Measurements from ENCODE around the gene KLHL1. TPM values are rescaled to one million over a fixed set of nuclear protein-coding genes. Genes with fewer than 3 reads are reported as not detected.

KLHL1 gene
- total and polyA plus RNA-seq, 5 experiments from 2014 or later = not detected

DNA sequence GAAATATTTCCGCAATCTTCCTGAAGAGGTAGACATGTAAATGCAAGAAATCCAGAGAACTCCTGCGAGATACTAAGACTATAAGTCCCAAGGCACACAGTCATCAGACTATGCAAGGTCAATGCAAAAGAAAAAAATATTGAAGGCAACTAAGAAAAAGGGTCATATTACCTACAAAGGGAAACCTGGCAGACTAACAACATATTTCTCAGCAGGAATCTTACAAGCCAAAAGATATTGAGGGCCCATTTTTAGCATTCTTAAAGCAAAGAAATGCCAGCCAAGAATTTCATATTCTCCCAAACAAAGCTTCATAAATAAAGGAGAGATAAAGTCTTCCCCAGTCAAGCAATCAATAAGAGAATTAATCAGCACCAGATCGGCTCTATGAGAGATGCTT, 299.1 kb downstream of the KLHL1 start:
- peaks cover 6 to 40% (median 21%) of the 10 kb centered on the region in 9 donors for H3K9me3 Mint-ChIP-seq
- no peaks in the 10 kb centered on the region for H3K4me1 Mint-ChIP-seq
- ATAC-seq (no peak), DNase-seq (no peak)
- H3K36me3 Mint-ChIP-seq = peaks cover 0 to 4% (median 0%) of the 10 kb centered on the region in 3 donors
- no peaks in the 10 kb centered on the region for H3K27me3 Mint-ChIP-seq
- no peak overlapping the region for H3K4me3 Mint-ChIP-seq
- no peak overlapping the region for H3K27ac Mint-ChIP-seq
- POLR2A ChIA-PET = no interaction called here

DNA sequence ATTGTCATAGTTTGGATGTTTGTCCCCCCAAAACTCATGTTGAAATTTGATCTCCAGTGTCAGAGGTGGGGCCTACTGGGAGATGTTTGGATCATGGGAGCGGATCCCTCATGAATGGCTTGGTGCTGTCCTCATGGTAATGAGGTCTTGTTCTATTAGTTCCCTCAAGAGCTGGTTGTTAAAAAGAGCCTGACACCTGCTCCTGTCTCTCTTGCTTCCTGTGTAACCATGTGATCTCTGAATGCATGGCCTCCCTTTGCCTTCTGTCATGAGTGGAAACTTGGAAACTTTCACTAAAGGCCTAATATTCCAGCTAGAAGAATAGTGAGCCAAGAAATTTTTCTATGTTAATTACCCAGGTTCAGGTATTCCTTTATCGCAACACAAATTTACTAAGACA, 312.0 kb downstream of the KLHL1 start:
- no peak for ATAC-seq

DNA sequence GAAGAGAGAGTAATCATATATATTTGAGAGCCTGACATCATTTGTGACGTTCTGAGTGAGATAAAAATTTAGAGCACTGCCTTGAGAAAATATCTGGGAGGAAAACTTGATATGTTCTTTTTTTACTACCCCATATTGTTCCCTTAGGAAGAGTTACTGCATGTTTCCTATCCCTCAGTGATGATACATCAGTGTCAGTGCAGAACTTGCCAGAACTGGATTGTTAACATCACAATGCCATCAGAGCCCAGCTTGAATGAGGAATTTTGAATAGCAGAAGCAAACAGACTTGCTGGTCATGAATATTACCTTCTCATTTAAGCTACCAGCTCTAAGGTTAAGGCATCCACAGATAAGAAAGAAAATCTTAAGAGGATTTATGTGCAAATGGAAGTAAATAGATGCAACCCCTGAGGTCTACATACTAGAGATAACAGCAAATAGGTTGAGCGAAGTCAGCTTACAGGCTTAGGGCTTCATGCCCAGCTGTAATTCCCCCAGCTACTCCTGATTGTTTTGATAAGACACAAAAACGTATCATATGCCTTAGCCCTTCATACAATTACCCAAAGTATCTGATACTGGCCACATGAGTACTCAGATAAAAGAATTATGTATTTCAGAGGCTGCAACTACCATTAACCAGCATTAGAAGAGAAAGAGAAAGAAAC, 314.3 kb downstream of the KLHL1 start:
- Mint-ChIP-seq H3K36me3 (no peaks in the 10 kb centered on the region), H3K27me3 (no peaks in the 10 kb centered on the region), H3K9me3 (peaks cover 0 to 16% (median 2%) of the 10 kb centered on the region in 9 donors), H3K4me1 (no peaks in the 10 kb centered on the region), H3K27ac (no peak overlapping the region), H3K4me3 (no peak overlapping the region)
- DNase-seq = no peak
- POLR2A ChIA-PET = no interaction called here
- no peak for ATAC-seq

More for the DNA sequence above, 312.0 kb downstream of the KLHL1 start:
- POLR2A ChIA-PET = no interaction called here
- Mint-ChIP-seq H3K4me1 (no peaks in the 10 kb centered on the region), H3K36me3 (no peaks in the 10 kb centered on the region), H3K27me3 (no peaks in the 10 kb centered on the region), H3K4me3 (no peak overlapping the region), H3K9me3 (peaks cover 0 to 15% (median 2%) of the 10 kb centered on the region in 9 donors), H3K27ac (no peak overlapping the region)
- DNase-seq = no peak

DNA sequence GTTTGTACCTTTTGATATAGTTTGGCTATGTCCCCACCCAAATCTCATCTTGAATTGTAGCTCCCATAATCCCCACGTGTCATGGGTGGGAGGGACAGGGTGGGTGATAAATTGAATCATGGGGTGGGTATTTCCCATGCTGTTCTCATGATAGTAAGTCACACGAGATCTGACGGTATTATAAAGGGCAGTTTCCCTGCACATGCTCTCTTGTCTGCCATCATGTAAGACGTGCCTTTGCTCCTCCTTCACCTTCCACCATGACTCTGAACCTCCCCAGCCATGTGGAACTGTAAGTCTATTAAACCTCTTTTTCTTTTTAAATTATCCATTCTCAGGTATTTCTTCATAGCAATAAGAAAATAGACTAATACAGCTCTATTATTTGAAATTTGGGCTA, 331.3 kb downstream of the KLHL1 start:
- Mint-ChIP-seq H3K27ac (no peak overlapping the region), H3K36me3 (no peaks in the 10 kb centered on the region), H3K27me3 (no peaks in the 10 kb centered on the region), H3K4me3 (no peak overlapping the region), H3K4me1 (no peaks in the 10 kb centered on the region), H3K9me3 (peaks cover 2 to 17% (median 4%) of the 10 kb centered on the region in 9 donors)
- DNase-seq (no peak), ATAC-seq (no peak)
- POLR2A ChIA-PET = no interaction called here

DNA sequence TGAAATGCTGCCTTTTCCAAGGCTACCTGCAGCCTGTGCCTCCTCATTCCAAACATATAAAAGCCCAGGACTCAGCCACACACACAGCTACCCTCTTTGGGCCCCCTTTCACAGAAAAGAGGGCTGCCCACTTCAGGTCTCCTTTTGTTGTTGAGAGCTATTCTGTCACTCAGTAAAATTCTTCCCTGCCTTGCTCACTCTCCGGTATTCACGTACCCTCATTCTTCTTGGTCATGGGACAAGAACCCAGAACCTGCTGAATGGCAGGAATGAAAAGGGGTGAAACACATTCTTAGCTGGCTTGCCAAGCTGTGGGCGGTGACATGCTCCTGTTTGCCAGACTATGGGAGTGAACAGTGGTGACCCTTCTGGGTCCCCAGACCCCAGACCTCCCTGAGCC, 338.6 kb downstream of the KLHL1 start:
- DNase-seq = no peak
- Mint-ChIP-seq H3K4me1 (no peaks in the 10 kb centered on the region), H3K27me3 (no peaks in the 10 kb centered on the region), H3K9me3 (peaks cover 0 to 17% (median 7%) of the 10 kb centered on the region in 9 donors), H3K27ac (no peak overlapping the region), H3K4me3 (no peak overlapping the region), H3K36me3 (no peaks in the 10 kb centered on the region)
- POLR2A ChIA-PET = no interaction called here
- ATAC-seq = no peak

DNA sequence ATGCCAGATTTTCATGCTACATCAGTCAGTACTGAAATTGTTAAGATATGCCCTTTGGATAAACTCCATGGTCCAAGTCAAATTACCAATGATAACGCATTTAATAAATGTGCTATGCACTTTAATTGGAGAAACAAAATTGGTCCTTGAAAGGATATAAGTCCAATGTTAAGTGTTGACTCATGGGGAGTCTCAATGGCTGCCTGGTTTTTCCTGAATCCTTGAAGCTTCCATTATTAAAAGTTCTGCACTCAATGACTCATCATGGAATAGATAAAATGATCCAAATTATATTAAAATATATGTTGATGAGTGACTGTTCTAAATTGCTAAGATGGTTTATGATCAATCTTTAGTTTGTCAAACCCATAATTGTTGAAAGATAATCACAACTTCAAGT, 346.7 kb downstream of the KLHL1 start:
- Mint-ChIP-seq H3K4me1 (no peaks in the 10 kb centered on the region), H3K36me3 (no peaks in the 10 kb centered on the region), H3K27me3 (no peaks in the 10 kb centered on the region), H3K9me3 (peaks cover 0 to 23% (median 5%) of the 10 kb centered on the region in 9 donors), H3K27ac (no peak overlapping the region), H3K4me3 (no peak overlapping the region)
- POLR2A ChIA-PET = no interaction called here
- ATAC-seq = no peak
- no peak for DNase-seq

DNA sequence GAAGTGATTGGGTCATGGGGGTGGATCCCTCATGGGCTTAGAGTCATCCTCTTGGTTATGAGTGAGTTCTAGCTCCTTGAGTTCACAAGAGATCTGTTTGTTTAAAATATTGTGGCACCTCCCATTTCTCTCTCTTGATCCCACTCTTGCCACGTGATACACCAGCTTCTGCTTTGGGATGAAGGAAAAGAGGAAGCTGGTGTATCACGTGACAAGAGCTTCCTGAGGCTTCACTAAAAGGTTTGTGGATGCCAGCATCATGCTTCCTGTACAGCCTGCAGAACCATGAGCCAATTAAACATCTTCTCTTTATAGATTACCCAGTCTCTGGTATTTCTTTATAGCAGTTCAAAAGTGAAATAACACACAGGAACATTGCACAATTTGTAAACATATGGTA, 353.2 kb downstream of the KLHL1 start:
- Mint-ChIP-seq H3K27ac (no peak overlapping the region), H3K4me1 (no peaks in the 10 kb centered on the region), H3K27me3 (no peaks in the 10 kb centered on the region), H3K36me3 (no peaks in the 10 kb centered on the region), H3K9me3 (peaks cover 0 to 13% (median 5%) of the 10 kb centered on the region in 9 donors), H3K4me3 (no peak overlapping the region)
- no peak for DNase-seq
- POLR2A ChIA-PET = no interaction called here
- ATAC-seq = no peak

DNA sequence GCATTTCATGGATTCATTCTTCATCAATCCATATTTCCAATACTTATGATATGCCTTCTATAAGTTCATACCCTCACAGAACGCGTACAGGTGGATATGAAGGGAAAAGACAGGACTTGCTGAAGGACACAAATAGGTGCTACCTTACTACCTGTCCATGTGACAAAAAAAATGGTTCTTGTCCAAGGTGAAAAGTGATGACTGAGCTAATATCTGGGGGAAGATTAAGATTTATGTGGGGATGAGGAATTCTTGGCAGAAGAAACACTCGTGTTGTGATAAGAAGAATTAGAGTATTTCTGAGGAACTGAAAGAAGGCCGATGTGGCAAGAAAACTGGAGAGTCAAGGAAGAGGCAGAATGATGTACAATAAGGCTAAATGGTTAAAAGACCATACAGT, 357.0 kb downstream of the KLHL1 start:
- no peak for DNase-seq
- no peaks in the 10 kb centered on the region for H3K36me3 Mint-ChIP-seq
- no peak overlapping the region for H3K27ac Mint-ChIP-seq
- no peaks in the 10 kb centered on the region for H3K27me3 Mint-ChIP-seq
- peaks cover 0 to 23% (median 6%) of the 10 kb centered on the region in 9 donors for H3K9me3 Mint-ChIP-seq
- no peak overlapping the region for H3K4me3 Mint-ChIP-seq
- H3K4me1 Mint-ChIP-seq = no peaks in the 10 kb centered on the region
- no peak for ATAC-seq
- POLR2A ChIA-PET = no interaction called here

DNA sequence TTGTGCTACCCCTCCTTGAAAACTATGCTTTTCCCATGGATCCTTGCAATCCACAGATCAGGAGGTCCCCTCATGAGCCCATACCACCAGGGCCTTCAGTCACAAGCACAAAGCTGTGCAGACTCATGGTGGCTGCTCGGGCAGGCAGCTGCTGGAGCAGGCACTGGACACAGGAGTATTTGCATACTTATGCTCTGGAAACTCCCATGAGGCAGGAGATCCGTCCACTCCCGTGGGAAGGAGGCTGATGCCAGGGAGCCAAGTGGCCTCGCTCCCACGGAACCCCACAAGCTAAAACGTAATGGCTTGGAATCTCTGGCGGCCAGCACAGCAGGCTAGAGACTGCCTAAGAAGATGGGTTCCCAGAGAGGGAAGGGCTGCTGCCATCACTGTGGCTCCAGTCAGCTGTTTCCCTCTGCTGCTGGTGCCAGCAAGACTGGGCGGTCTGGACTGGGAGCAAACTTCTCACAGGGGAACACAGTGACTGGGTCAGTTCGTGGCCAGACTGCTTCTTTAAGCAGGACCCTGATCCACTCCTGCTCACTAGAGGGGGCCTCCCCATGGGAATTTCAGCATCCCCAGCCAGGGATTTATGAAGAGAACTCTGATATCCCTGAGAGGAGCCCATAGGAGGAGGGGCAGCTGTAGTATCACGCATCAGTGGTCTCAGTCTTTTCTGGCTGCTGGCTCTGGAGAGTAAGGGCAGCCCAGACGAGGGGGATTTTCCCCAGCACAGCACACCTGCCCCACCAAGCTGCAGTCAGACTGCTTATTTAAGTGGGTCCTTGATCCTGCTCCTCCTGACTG, 370.9 kb downstream of the KLHL1 start:
- H3K27me3 Mint-ChIP-seq = no peaks in the 10 kb centered on the region
- H3K9me3 Mint-ChIP-seq = peaks cover 0 to 17% (median 8%) of the 10 kb centered on the region in 9 donors
- ATAC-seq (no peak), DNase-seq (no peak)
- H3K36me3 Mint-ChIP-seq = no peaks in the 10 kb centered on the region
- no peak overlapping the region for H3K4me3 Mint-ChIP-seq
- POLR2A ChIA-PET = no interaction called here
- H3K4me1 Mint-ChIP-seq = no peaks in the 10 kb centered on the region
- H3K27ac Mint-ChIP-seq = no peak overlapping the region

DNA sequence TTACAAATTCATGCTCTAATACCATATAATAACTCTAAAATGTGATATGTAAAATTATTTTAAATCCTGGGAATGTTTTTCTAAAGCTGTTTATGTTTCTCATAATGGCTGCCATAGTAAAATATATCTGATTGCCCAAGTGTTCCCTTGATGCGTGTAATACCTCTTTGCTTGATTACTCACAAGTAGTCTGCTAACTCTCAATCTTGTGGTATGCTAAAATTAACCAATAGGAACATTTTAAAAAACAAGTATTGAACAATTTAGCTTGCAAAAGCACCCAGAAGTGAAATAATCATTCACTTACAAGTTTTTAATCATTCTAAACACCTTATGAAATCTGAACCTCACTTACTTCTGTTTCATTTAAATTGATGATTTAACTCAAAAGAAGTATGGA, 386.6 kb downstream of the KLHL1 start:
- Mint-ChIP-seq H3K27ac (no peak overlapping the region), H3K36me3 (no peaks in the 10 kb centered on the region), H3K4me3 (no peak overlapping the region), H3K4me1 (no peaks in the 10 kb centered on the region), H3K9me3 (peaks cover 2 to 15% (median 10%) of the 10 kb centered on the region in 9 donors), H3K27me3 (no peaks in the 10 kb centered on the region)
- ATAC-seq (no peak), DNase-seq (no peak)
- POLR2A ChIA-PET = no interaction called here

DNA sequence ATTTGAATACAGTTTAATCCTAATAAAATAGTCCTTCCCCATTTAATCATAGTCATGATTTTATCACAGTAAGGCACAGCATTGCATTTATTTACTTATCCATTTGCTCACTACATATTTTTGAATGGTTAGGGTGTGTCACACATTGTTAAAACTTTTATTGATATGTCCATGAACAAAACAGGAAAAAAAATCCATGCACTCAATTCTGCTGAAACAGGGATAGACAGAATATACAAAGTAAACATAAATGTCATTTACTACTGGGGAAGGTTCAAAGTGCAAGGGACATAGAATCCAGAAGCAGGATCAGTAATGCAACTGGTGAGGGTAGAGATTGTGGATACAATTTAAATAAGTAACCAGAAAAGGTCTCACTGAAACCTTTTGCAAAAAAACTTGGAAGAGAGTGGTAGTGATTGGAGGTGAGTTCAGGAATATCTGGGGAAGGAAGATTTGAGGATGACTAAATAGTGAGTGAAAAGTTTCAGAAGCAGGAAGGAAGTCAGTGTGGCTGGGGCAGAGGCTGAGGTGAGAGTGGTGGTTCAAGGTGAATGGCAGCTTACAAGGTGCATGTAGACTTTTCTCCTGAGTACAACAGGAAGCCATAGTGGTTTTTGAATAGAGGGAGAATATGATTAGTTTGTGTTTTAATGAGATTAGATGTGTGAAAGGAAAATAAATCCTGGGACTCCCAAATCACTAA, 387.8 kb downstream of the KLHL1 start:
- Mint-ChIP-seq H3K27ac (no peak overlapping the region), H3K4me1 (no peaks in the 10 kb centered on the region), H3K36me3 (no peaks in the 10 kb centered on the region), H3K4me3 (no peak overlapping the region), H3K9me3 (peaks cover 2 to 15% (median 10%) of the 10 kb centered on the region in 9 donors), H3K27me3 (no peaks in the 10 kb centered on the region)
- POLR2A ChIA-PET = no interaction called here
- DNase-seq (no peak), ATAC-seq (no peak)

DNA sequence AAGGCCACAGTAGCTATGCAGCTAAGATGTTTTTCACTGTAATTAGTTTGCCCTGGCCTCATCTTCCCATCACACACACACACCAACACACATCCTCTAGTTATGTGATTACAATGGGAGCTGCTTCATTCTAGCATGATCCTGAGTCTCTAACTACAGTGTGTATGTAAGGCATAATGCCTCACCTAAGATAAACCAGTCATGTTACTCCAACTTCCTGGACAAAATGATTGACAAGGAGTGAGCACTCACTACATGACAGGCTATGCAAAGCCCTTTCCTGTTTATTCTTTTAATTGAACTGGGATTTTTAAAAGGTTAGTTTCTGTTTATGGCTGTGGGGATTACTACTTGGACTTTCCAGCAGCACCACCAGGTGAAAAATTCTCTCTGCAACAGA, 401.4 kb downstream of the KLHL1 start:
- Mint-ChIP-seq H3K4me3 (no peak overlapping the region), H3K27me3 (no peaks in the 10 kb centered on the region), H3K9me3 (peaks cover 0 to 10% (median 2%) of the 10 kb centered on the region in 9 donors), H3K27ac (no peak overlapping the region), H3K36me3 (no peaks in the 10 kb centered on the region), H3K4me1 (no peaks in the 10 kb centered on the region)
- POLR2A ChIA-PET = no interaction called here
- ATAC-seq (no peak), DNase-seq (no peak)

DNA sequence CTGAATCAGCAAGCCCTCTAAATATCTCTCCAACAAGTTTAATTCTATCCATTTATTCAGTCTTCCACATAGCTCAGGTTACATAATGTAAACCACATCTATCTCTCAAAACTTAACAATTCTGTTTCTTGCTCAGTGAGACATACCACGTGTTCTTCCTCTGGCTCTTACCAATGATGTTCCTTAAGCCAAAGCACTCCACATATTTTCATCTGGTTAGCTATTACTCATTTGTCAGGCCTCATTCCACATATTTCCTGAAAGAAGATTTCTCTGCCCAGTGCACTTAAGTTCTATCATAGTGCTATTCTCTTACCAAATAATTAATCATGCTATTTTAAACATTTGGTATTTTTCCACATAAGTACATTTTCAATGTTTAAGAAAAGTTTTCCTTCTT, 403.9 kb downstream of the KLHL1 start:
- no peak overlapping the region for H3K4me3 Mint-ChIP-seq
- no peaks in the 10 kb centered on the region for H3K4me1 Mint-ChIP-seq
- POLR2A ChIA-PET = no interaction called here
- H3K9me3 Mint-ChIP-seq = peaks cover 0 to 19% (median 5%) of the 10 kb centered on the region in 9 donors
- no peaks in the 10 kb centered on the region for H3K36me3 Mint-ChIP-seq
- DNase-seq (no peak), ATAC-seq (no peak)
- H3K27ac Mint-ChIP-seq = no peak overlapping the region
- H3K27me3 Mint-ChIP-seq = no peaks in the 10 kb centered on the region
